PC-3 (cell line): ENCODE data around the gene GBE1. TPM values are rescaled to one million over a fixed set of nuclear protein-coding genes. Genes with fewer than 3 reads are reported as not detected.

Experiments
- ATAC-seq: fragments of 200-7000 bp; cut with Tn5 transposase; 2 replicates; pipeline ENCODE4 v1.9.1; 2020; ENCODE audit warnings: mild to moderate bottlenecking, moderate library complexity
- BruUV-seq: library from RNA; stranded (reverse); fragments of 400-500 nt; replicated peaks from 2 replicates; lab custom pipeline; 2021; lab: Mats Ljungman, UMichigan
- CTCF ChIA-PET: fragments of 300-600 bp; sonication (Branson Sonifier 250); formaldehyde crosslinking; loops from one replicate; lab custom pipeline; 2022; ENCODE audit warnings: antibody characterized with exemption; lab: Charles Lee
- POLR2A ChIA-PET: fragments of 300-600 bp; sonication (Branson Sonifier 250); formaldehyde crosslinking; loops from one replicate; lab custom pipeline; 2022; ENCODE audit warnings: antibody characterized with exemption; ENCODE audit not compliant: unreplicated experiment; lab: Charles Lee
- DNase-seq: peaks from one replicate; pipeline ENCODE4 v3.0.0-alpha.2; 2015
- H2AFZ ChIP-seq: fragments of 300-600 bp; sonication (generic); 2 replicates; pipeline ENCODE4 v1.6.0; 2016; ENCODE audit warnings: antibody characterized with exemption, low read length
- H3F3A ChIP-seq: fragments of 300-600 bp; sonication (generic); one replicate; pipeline ENCODE4 v1.6.0; 2017; ENCODE audit warnings: antibody characterized with exemption, low read length, control low read depth, mild to moderate bottlenecking; ENCODE audit not compliant: unreplicated experiment
- H3K27ac ChIP-seq: fragments of 300-600 bp; sonication (generic); 2 replicates; pipeline ENCODE4 v1.5.1; 2016; ENCODE audit warnings: mild to moderate bottlenecking, low read length
- H3K27me3 ChIP-seq: fragments of 300-600 bp; sonication (generic); 2 replicates; pipeline ENCODE4 v1.6.1; 2016; ENCODE audit warnings: low read length, mixed read lengths
- H3K36me3 ChIP-seq: fragments of 300-600 bp; sonication (generic); 2 replicates; pipeline ENCODE4 v1.6.1; 2016; ENCODE audit warnings: low read depth, mixed run types, low read length, mixed read lengths
- H3K4me1 ChIP-seq: fragments of 300-600 bp; sonication (generic); 2 replicates; pipeline ENCODE4 v1.5.1; 2016; ENCODE audit warnings: low read length; ENCODE audit not compliant: insufficient read depth
- H3K4me2 ChIP-seq: fragments of 300-600 bp; sonication (generic); 2 replicates; pipeline ENCODE4 v1.6.0; 2016; ENCODE audit warnings: low read length
- H3K4me3 ChIP-seq: fragments of 300-600 bp; sonication (generic); 2 replicates; pipeline ENCODE4 v1.5.1; 2016; ENCODE audit warnings: mild to moderate bottlenecking, low read length, mixed read lengths
- H3K79me2 ChIP-seq: fragments of 300-600 bp; sonication (generic); 2 replicates; pipeline ENCODE4 v1.6.1; 2017; ENCODE audit warnings: low read length, mixed read lengths
- H3K9ac ChIP-seq: fragments of 300-600 bp; sonication (generic); 2 replicates; pipeline ENCODE4 v1.6.0; 2016; ENCODE audit warnings: mild to moderate bottlenecking, low read length
- H3K9me2 ChIP-seq: fragments of 300-600 bp; sonication (generic); replicated peaks from 2 replicates; pipeline ENCODE4 v1.6.1; 2016; ENCODE audit warnings: mixed run types, low read length, mixed read lengths
- H3K9me3 ChIP-seq: fragments of 300-600 bp; sonication (generic); 2 replicates; pipeline ENCODE4 v1.6.1; 2016; ENCODE audit warnings: low read length, mixed read lengths
- H4K20me1 ChIP-seq: fragments of 300-600 bp; sonication (generic); 2 replicates; pipeline ENCODE4 v1.6.1; 2016; ENCODE audit warnings: low read length, mixed read lengths
- CTCF ChIP-seq: fragments of 300-600 bp; sonication (generic); conservative IDR thresholded peaks from 2 replicates; pipeline ENCODE4 v1.5.1; 2017; ENCODE audit warnings: antibody characterized with exemption, low read depth, mild to moderate bottlenecking, low read length
- EZH2 ChIP-seq: fragments of 300-600 bp; sonication (generic); IDR thresholded peaks from one replicate; pipeline ENCODE4 v1.6.1; 2017; ENCODE audit warnings: antibody characterized with exemption, mild to moderate bottlenecking, low read length; ENCODE audit not compliant: unreplicated experiment
- EZH2phosphoT487 ChIP-seq: fragments of 300-600 bp; sonication (generic); IDR thresholded peaks from 2 replicates; pipeline ENCODE4 v1.6.1; 2018; ENCODE audit warnings: mild to moderate bottlenecking, antibody characterized with exemption, low read length, borderline replicate concordance
- intact Hi-C: fragments of 100-400 bp; cut with micrococcal nuclease; formaldehyde crosslinking; loops from 2 replicates; pipeline ENCODE4 v1.9.0; 2023
- total RNA-seq: library from RNA; depleted of rRNA; stranded (reverse); fragments of >200 nt; gene quantifications from 2 replicates; pipeline ENCODE4 v1.2.3, GENCODE V29; 2014

The GBE1 gene
- total RNA-seq, 1 experiment from 2014 or later, result 57.7 TPM

- Histone ChIP-seq H3K9me2 (no peaks in the 10 kb centered on the region), H3K4me3 (no peak overlapping the region), H3K27ac (no peak overlapping the region), H3K4me1 (peaks cover 43% of the 10 kb centered on the region), H3K4me2 (no peak overlapping the region), H3F3A (peaks cover 27% of the 10 kb centered on the region), H3K79me2 (peaks cover 61% of the 10 kb centered on the region), H4K20me1 (no peaks in the 10 kb centered on the region), H3K27me3 (no peaks in the 10 kb centered on the region), H3K9ac (no peak overlapping the region), H3K9me3 (no peaks in the 10 kb centered on the region), H2AFZ (no peak overlapping the region), H3K36me3 (peaks cover 6% of the 10 kb centered on the region; the same call in 1 of the 2 replicates)
- POLR2A ChIA-PET, result no interaction called here
- CTCF ChIA-PET, result no interaction called here
- intact Hi-C loops, result loop anchor here (5.0 to 10.0 kb wide), 3 partner anchors 74 to 734 kb away; no protein-coding TSS in a partner anchor
- ATAC-seq (no peak), DNase-seq (no peak)
- BruUV-seq, result no TSS peak
- TF ChIP-seq EZH2phosphoT487, result no peak
- no peak for TF ChIP-seq CTCF
- TF ChIP-seq EZH2, result no peak
Measured at GRCh38 chr3:81741216-81741615, 20.2 kb downstream of the GBE1 start.

- peaks cover 6% of the 10 kb centered on the region; the same call in 1 of the 2 replicates for H3K36me3 ChIP-seq
- DNase-seq (no peak), ATAC-seq (no peak)
- no TSS peak for BruUV-seq
- intact Hi-C loops, result loop anchor here (5.0 to 10.0 kb wide), 3 partner anchors 73 to 734 kb away; no protein-coding TSS in a partner anchor
- H3K27me3 ChIP-seq, result no peaks in the 10 kb centered on the region
- H3K79me2 ChIP-seq, result peaks cover 60% of the 10 kb centered on the region
- no peak overlapping the region for H3K27ac ChIP-seq
- TF ChIP-seq CTCF (no peak), EZH2 (no peak), EZH2phosphoT487 (no peak)
- no peak overlapping the region for H3K4me2 ChIP-seq
- peaks cover 46% of the 10 kb centered on the region for H3K4me1 ChIP-seq
- no peaks in the 10 kb centered on the region for H4K20me1 ChIP-seq
- CTCF ChIA-PET, result no interaction called here
- no peak overlapping the region for H3K4me3 ChIP-seq
- H2AFZ ChIP-seq, result no peak overlapping the region
- H3F3A ChIP-seq, result peaks cover 27% of the 10 kb centered on the region
- no peaks in the 10 kb centered on the region for H3K9me3 ChIP-seq
- no peak overlapping the region for H3K9ac ChIP-seq
- POLR2A ChIA-PET, result no interaction called here
- no peaks in the 10 kb centered on the region for H3K9me2 ChIP-seq
Measured at GRCh38 chr3:81740731-81741130, 20.7 kb downstream of the GBE1 start.

- Histone ChIP-seq H3F3A (no peaks in the 10 kb centered on the region), H3K27me3 (no peaks in the 10 kb centered on the region), H3K4me3 (no peak overlapping the region), H3K9ac (no peak overlapping the region), H3K79me2 (peaks cover 72% of the 10 kb centered on the region), H3K36me3 (peaks cover 6% of the 10 kb centered on the region; the same call in 1 of the 2 replicates), H3K4me2 (peak overlapping the region; percentile 22; the same call in 1 of the 2 replicates), H3K9me3 (no peaks in the 10 kb centered on the region), H2AFZ (no peak overlapping the region), H4K20me1 (no peaks in the 10 kb centered on the region), H3K4me1 (peaks cover 30% of the 10 kb centered on the region), H3K9me2 (no peaks in the 10 kb centered on the region), H3K27ac (peak overlapping the region; percentile 39)
- intact Hi-C loops, result no loop called here
- ChIA-PET CTCF (no interaction called here), POLR2A (no interaction called here)
- DNase-seq (peak; percentile 43), ATAC-seq (no peak; the same call in 1 of the 2 replicates)
- BruUV-seq, result no TSS peak
- TF ChIP-seq EZH2 (no peak), EZH2phosphoT487 (no peak), CTCF (no peak)
Measured at GRCh38 chr3:81735334-81735733, 26.1 kb downstream of the GBE1 start.
